Caco-2 (cell line): ENCODE measurements around the gene SCGN. TPM values are rescaled to one million over a fixed set of nuclear protein-coding genes. Genes with fewer than 3 reads are reported as not detected.
A peak's percentile ranks its signal among the peaks of the same experiment; 100 is the strongest.

Source experiments
- BruUV-seq: library from RNA; stranded (reverse); fragments of 400-500 nt; replicated peaks from 2 replicates; lab custom pipeline; 2021; lab: Mats Ljungman, UMichigan
- CTCF ChIA-PET: fragments of 300-600 bp; sonication (Branson Sonifier 250); formaldehyde crosslinking; loops from one replicate; lab custom pipeline; 2022; ENCODE audit warnings: antibody characterized with exemption; lab: Charles Lee
- POLR2A ChIA-PET: fragments of 300-600 bp; sonication (Branson Sonifier 250); formaldehyde crosslinking; loops from one replicate; lab custom pipeline; 2022; ENCODE audit warnings: antibody characterized with exemption; lab: Charles Lee
- DNase-seq, 2 experiments: peaks; one replicate each; pipeline versions ENCODE4 v3.0.0 to v3.0.0-alpha.2; 2020 to 2022
- H3K27me3 ChIP-seq: replicated peaks from 2 replicates; pipeline ENCODE4 v1.6.0; 2011; ENCODE audit warnings: low read length; ENCODE audit not compliant: control insufficient read depth, insufficient read depth
- H3K36me3 ChIP-seq: 2 replicates; pipeline ENCODE4 v1.5.1; 2011; ENCODE audit warnings: low read length; ENCODE audit not compliant: control insufficient read depth, insufficient read depth
- H3K4me1 ChIP-seq: fragments of 250-450 bp; sonication (Bioruptor Pico); 2 replicates; pipeline ENCODE4 v1.5.1; 2020; ENCODE audit warnings: mild to moderate bottlenecking
- H3K4me3 ChIP-seq: 2 replicates; pipeline ENCODE4 v1.5.1; 2011; ENCODE audit warnings: low read depth, mild to moderate bottlenecking, control low read depth, low read length
- H3K9me3 ChIP-seq: fragments of 250-450 bp; sonication (Bioruptor Pico); 2 replicates; pipeline ENCODE4 v1.5.1; 2020; ENCODE audit warnings: mild to moderate bottlenecking, moderate library complexity
- H3K27ac Mint-ChIP-seq: one replicate; pipeline ENCODE4 v1.8.0; 2022; ENCODE audit warnings: mixed read lengths; ENCODE audit not compliant: unreplicated experiment
- H3K27me3 Mint-ChIP-seq: one replicate; pipeline ENCODE4 v1.8.0; 2022; ENCODE audit warnings: mixed read lengths; ENCODE audit not compliant: insufficient read depth, unreplicated experiment
- H3K36me3 Mint-ChIP-seq: one replicate; pipeline ENCODE4 v1.8.0; 2022; ENCODE audit warnings: mild to moderate bottlenecking, mixed read lengths; ENCODE audit not compliant: insufficient read depth, unreplicated experiment
- H3K4me1 Mint-ChIP-seq: one replicate; pipeline ENCODE4 v1.8.0; 2022; ENCODE audit warnings: low read depth, mixed read lengths; ENCODE audit not compliant: unreplicated experiment
- H3K4me3 Mint-ChIP-seq: one replicate; pipeline ENCODE4 v1.8.0; 2022; ENCODE audit warnings: mild to moderate bottlenecking, moderate library complexity, mixed read lengths; ENCODE audit not compliant: unreplicated experiment
- H3K9me3 Mint-ChIP-seq: one replicate; pipeline ENCODE4 v1.8.0; 2022; ENCODE audit warnings: mixed read lengths; ENCODE audit not compliant: unreplicated experiment
- CTCF ChIP-seq, 2 experiments: fragments of 200-600 bp in 1 of 2; IDR thresholded peaks; 1 replicate in 1 of 2; 2 replicates in 1 of 2; pipeline versions ENCODE4 v1.5.1 to v1.8.0; 2011 to 2022; ENCODE audit warnings: antibody characterized with exemption in 1 of 2, control low read depth in 1 of 2, inconsistent platforms in 1 of 2, low read depth in 1 of 2, low read length in 1 of 2, mild to moderate bottlenecking in 1 of 2, moderate library complexity in 1 of 2; ENCODE audit not compliant: insufficient read depth in 1 of 2, severe bottlenecking in 1 of 2, unreplicated experiment in 1 of 2
- intact Hi-C: fragments of 100-400 bp; cut with micrococcal nuclease; formaldehyde crosslinking; loops from one replicate; pipeline ENCODE4 v1.10.0; 2022; ENCODE audit not compliant: unreplicated experiment
- total RNA-seq: library from RNA; stranded (reverse); gene quantifications from 2 replicates; pipeline ENCODE4 v1.2.3, GENCODE V29; 2022

SCGN gene
- total RNA-seq, 1 experiment from 2014 or later = 7.7 TPM

DNA sequence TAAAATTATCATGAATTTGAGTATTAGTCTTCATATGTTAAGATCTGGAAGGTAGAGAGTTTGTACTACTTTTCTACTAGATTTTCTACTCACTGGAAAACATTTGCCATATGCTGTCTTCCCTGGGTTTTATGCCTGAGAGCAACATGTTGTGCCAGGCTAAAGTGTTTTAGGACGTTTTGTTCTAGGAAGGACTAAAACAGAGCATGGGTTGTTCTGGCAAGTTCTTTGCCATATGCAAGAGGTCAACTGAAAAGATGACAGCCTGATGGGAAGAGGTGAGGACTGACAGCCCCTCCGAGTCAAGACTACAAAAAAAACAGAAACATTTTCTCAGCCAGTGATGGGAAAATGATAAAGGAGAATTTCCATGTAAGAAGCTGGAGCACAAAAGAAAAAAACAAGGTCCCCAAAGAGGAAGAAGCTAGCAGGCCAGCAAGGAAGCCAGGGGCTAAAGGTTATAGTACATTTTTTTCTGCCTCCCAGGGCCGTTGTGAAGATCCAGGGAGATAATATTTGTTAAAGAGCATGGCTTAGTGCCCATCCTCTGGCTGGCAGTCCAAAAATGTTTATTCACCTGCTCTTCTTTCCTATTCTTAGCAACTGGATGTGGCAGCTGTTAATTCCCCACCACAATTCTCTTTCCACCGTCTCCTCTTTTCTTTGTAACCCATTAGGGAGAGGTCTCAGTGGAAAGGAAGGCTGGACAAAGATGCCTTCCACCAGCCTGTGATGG is 7.8 kb downstream of the SCGN start:
- H3K4me1 ChIP-seq = peaks cover 5% of the 10 kb centered on the region; the same call in 1 of the 2 replicates
- intact Hi-C loops = no loop called here
- Mint-ChIP-seq H3K27me3 (no peaks in the 10 kb centered on the region), H3K4me3 (no peak overlapping the region), H3K36me3 (no peaks in the 10 kb centered on the region), H3K27ac (no peak overlapping the region), H3K9me3 (no peaks in the 10 kb centered on the region), H3K4me1 (peaks cover under 1% of the 10 kb centered on the region)
- no peak for TF ChIP-seq CTCF (IDR thresholded peaks at IDR 0.05; ENCODE audit: insufficient read depth in 1 of 2, low read depth in 1 of 2, low read length in 1 of 2, severe bottlenecking in 1 of 2, unreplicated experiment in 1 of 2)
- ChIA-PET CTCF (no interaction called here), POLR2A (no interaction called here)
- H3K9me3 ChIP-seq = no peaks in the 10 kb centered on the region
- no TSS peak for BruUV-seq
- no peaks in the 10 kb centered on the region for H3K27me3 ChIP-seq
- no peak for DNase-seq
- no peaks in the 10 kb centered on the region for H3K36me3 ChIP-seq
- no peak overlapping the region for H3K4me3 ChIP-seq

- ChIA-PET CTCF (no interaction called here), POLR2A (no interaction called here)
- no TSS peak for BruUV-seq
- Mint-ChIP-seq H3K4me3 (no peak overlapping the region), H3K9me3 (no peaks in the 10 kb centered on the region), H3K4me1 (no peaks in the 10 kb centered on the region), H3K27me3 (no peaks in the 10 kb centered on the region), H3K27ac (no peak overlapping the region), H3K36me3 (no peaks in the 10 kb centered on the region)
- Histone ChIP-seq H3K27me3 (no peaks in the 10 kb centered on the region), H3K4me3 (no peak overlapping the region), H3K36me3 (no peaks in the 10 kb centered on the region), H3K9me3 (no peaks in the 10 kb centered on the region), H3K4me1 (peaks cover 5% of the 10 kb centered on the region; the same call in 1 of the 2 replicates)
- intact Hi-C loops = no loop called here
- no peak for TF ChIP-seq CTCF (IDR thresholded peaks at IDR 0.05; ENCODE audit: insufficient read depth in 1 of 2, low read depth in 1 of 2, low read length in 1 of 2, severe bottlenecking in 1 of 2, unreplicated experiment in 1 of 2)
- no peak for DNase-seq
Measured at GRCh38 chr6:25660512-25660911, 8.5 kb downstream of the SCGN start.

GRCh38 chr6:25661129-25661779 is 9.2 kb downstream of the SCGN start:
- Histone ChIP-seq H3K4me3 (peak overlapping the region; percentile 12; the same call in 1 of the 2 replicates), H3K9me3 (no peaks in the 10 kb centered on the region), H3K4me1 (peaks cover 5% of the 10 kb centered on the region; the same call in 1 of the 2 replicates), H3K36me3 (no peaks in the 10 kb centered on the region), H3K27me3 (no peaks in the 10 kb centered on the region)
- DNase-seq = no peak
- ChIA-PET CTCF (no interaction called here), POLR2A (no interaction called here)
- Mint-ChIP-seq H3K27ac (no peak overlapping the region), H3K27me3 (no peaks in the 10 kb centered on the region), H3K4me3 (peak overlapping the region; percentile 52), H3K36me3 (no peaks in the 10 kb centered on the region), H3K9me3 (no peaks in the 10 kb centered on the region), H3K4me1 (no peaks in the 10 kb centered on the region)
- BruUV-seq = no TSS peak
- TF ChIP-seq CTCF (IDR thresholded peaks at IDR 0.05; ENCODE audit: insufficient read depth in 1 of 2, low read depth in 1 of 2, low read length in 1 of 2, severe bottlenecking in 1 of 2, unreplicated experiment in 1 of 2) = no peak
- intact Hi-C loops = loop anchor here (1.0 kb wide), 1 partner anchor 19 kb away; no protein-coding TSS in a partner anchor
